NCI-H2227 (cell line): ENCODE data around the gene DNASE1L1.

Experiments used
- DNase-seq: peaks from one replicate; lab custom pipeline; 2025; ENCODE audit not compliant: unreplicated experiment; lab: John Stamatoyannopoulos, UW

DNASE1L1 gene

GRCh38 chrX:154436983-154437752 lies 28.1 kb upstream of the DNASE1L1 start, which contains the start of gene GDI1:
TSS of gene GDI1 (plus strand) at chrX:154437154. CDS start at chrX:154437255, 101 bp downstream.
- peak; percentile 73 for DNase-seq

GRCh38 chrX:154436374-154436982 lies 27.4 kb upstream of the DNASE1L1 start:
- peak; percentile 73 for DNase-seq

- no peak for DNase-seq
These were observed 26.2 kb upstream of the DNASE1L1 start for GRCh38 chrX:154435171-154435733.

GRCh38 chrX:154434394-154435168 lies 25.5 kb upstream of the DNASE1L1 start:
- no peak for DNase-seq

- DNase-seq = no peak
These were observed 24.6 kb upstream of the DNASE1L1 start for GRCh38 chrX:154433605-154434004.

- DNase-seq = no peak
These were observed 23.2 kb upstream of the DNASE1L1 start for GRCh38 chrX:154432210-154432609.

- DNase-seq = no peak
These were observed 22.3 kb upstream of the DNASE1L1 start for GRCh38 chrX:154431341-154431740.

GRCh38 chrX:154430916-154431315 lies 21.9 kb upstream of the DNASE1L1 start:
- no peak for DNase-seq

GRCh38 chrX:154430479-154430878 lies 21.4 kb upstream of the DNASE1L1 start:
- no peak for DNase-seq

GRCh38 chrX:154429711-154430110 lies 20.7 kb upstream of the DNASE1L1 start:
- no peak for DNase-seq

GRCh38 chrX:154428176-154429171 lies 19.4 kb upstream of the DNASE1L1 start, which contains the start of gene ATP6AP1:
TSS of gene ATP6AP1 (plus strand) at chrX:154428677. CDS start at chrX:154428693, 16 bp downstream.
- DNase-seq = peak; percentile 95

- DNase-seq = no peak
These were observed 18.1 kb upstream of the DNASE1L1 start for GRCh38 chrX:154426916-154427770.

GRCh38 chrX:154420402-154420756 lies 11.3 kb upstream of the DNASE1L1 start:
- DNase-seq = no peak

- DNase-seq = no peak
These were observed 10.8 kb upstream of the DNASE1L1 start for GRCh38 chrX:154419688-154420401.

GRCh38 chrX:154419189-154419588 lies 10.1 kb upstream of the DNASE1L1 start:
- no peak for DNase-seq

GRCh38 chrX:154417157-154417556 lies 8.1 kb upstream of the DNASE1L1 start:
- DNase-seq = peak; percentile 44

GRCh38 chrX:154413142-154413541 lies 4.1 kb upstream of the DNASE1L1 start:
- DNase-seq = no peak

- DNase-seq = no peak
These were observed 3.4 kb upstream of the DNASE1L1 start for GRCh38 chrX:154412468-154412867.

- peak; percentile 81 for DNase-seq
These were observed 2.9 kb upstream of the DNASE1L1 start for GRCh38 chrX:154411981-154412340.
